HCT116 (cell line): ENCODE data around the gene PRCC. TPM values are rescaled to one million over a fixed set of nuclear protein-coding genes. Genes with fewer than 3 reads are reported as not detected.
A peak's percentile ranks its signal among the peaks of the same experiment; 100 is the strongest.

Source experiments
- ATAC-seq: fragments of 200-7000 bp; cut with Tn5 transposase; 2 replicates; pipeline ENCODE4 v1.9.1; 2020; ENCODE audit warnings: mild to moderate bottlenecking, moderate library complexity
- BruUV-seq: library from RNA; stranded (reverse); fragments of 400-500 nt; replicated peaks from 2 replicates; lab custom pipeline; 2021; lab: Mats Ljungman, UMichigan
- CTCF ChIA-PET: fragments of 300-600 bp; sonication (Branson Sonifier 250); formaldehyde crosslinking; loops from one replicate; lab custom pipeline; 2021; ENCODE audit warnings: antibody characterized with exemption; lab: Charles Lee
- POLR2A ChIA-PET: fragments of 300-600, 350-600 bp; sonication (Branson Sonifier 250); formaldehyde crosslinking; loops from one replicate; lab custom pipeline; 2021; ENCODE audit warnings: antibody characterized with exemption; lab: Charles Lee
- RAD21 ChIA-PET, 2 experiments: fragments of 300-600 bp; sonication (Branson Sonifier 250); formaldehyde crosslinking; loops; one replicate each; lab custom pipeline; 2023; ENCODE audit warnings: low total read pairs in 2 of 2; ENCODE audit not compliant: uncharacterized antibody in 2 of 2, unreplicated experiment in 2 of 2, low non-redundant PET in 1 of 2; lab: Charles Lee
- DNase-seq: peaks from one replicate; pipeline ENCODE4 v3.0.0-alpha.2; 2010; ENCODE audit warnings: low read depth, low spot score
- H2AFZ ChIP-seq: fragments of 200-600 bp; shearing (Covaris generic), sonication (generic); 2 replicates; pipeline ENCODE4 v1.6.1; 2017; ENCODE audit warnings: low read depth, mixed run types, mixed read lengths, antibody characterized with exemption, low read length; ENCODE audit not compliant: poor library complexity, severe bottlenecking
- H3K27ac ChIP-seq: 2 replicates; pipeline ENCODE4 v1.5.1; 2012; ENCODE audit warnings: low read depth, low read length
- H3K27me3 ChIP-seq: fragments of 200-600 bp; sonication (generic); 2 replicates; pipeline ENCODE4 v1.6.1; 2016; ENCODE audit warnings: mixed run types, low read length, mixed read lengths; ENCODE audit not compliant: insufficient read depth
- H3K36me3 ChIP-seq, 2 experiments: fragments of 200-500 bp in 1 of 2; fragments of 200-600 bp in 1 of 2; sonication (Bioruptor generic) in 1 of 2; sonication (generic) in 1 of 2; 2 replicates each; pipeline versions ENCODE4 v1.5.1 to v1.6.1; 2014 to 2016; ENCODE audit warnings: low read length in 2 of 2, inconsistent platforms in 1 of 2, mixed read lengths in 1 of 2, mixed run types in 1 of 2; ENCODE audit not compliant: insufficient read depth in 2 of 2, control insufficient read depth in 1 of 2
- H3K4me1 ChIP-seq, 2 experiments: fragments of 200-600 bp in 1 of 2; sonication (generic) in 1 of 2; 2 replicates each; pipeline versions ENCODE4 v1.5.1 to v1.6.1; 2012 to 2017; ENCODE audit warnings: low read length in 2 of 2, inconsistent platforms in 1 of 2, mild to moderate bottlenecking in 1 of 2, mixed read lengths in 1 of 2, mixed run types in 1 of 2, moderate library complexity in 1 of 2; ENCODE audit not compliant: insufficient read depth in 2 of 2, control insufficient read depth in 1 of 2
- H3K4me2 ChIP-seq: fragments of 200-600 bp; sonication (generic); 2 replicates; pipeline ENCODE4 v1.6.1; 2017; ENCODE audit warnings: mixed run types, low read length, mixed read lengths
- H3K4me3 ChIP-seq, 2 experiments: fragments of 200-600 bp in 1 of 2; sonication (generic) in 1 of 2; replicated peaks in 1 of 2; 2 replicates each; pipeline ENCODE4 v1.5.1; 2011 to 2016; ENCODE audit warnings: low read length in 2 of 2, control low read depth in 1 of 2, low read depth in 1 of 2, mild to moderate bottlenecking in 1 of 2, mixed read lengths in 1 of 2, mixed run types in 1 of 2
- H3K79me2 ChIP-seq: fragments of 200-600 bp; sonication (generic); 2 replicates; pipeline ENCODE4 v1.6.1; 2017; ENCODE audit warnings: mild to moderate bottlenecking, mixed run types, low read length, moderate library complexity, mixed read lengths; ENCODE audit not compliant: insufficient read depth
- H3K9ac ChIP-seq: fragments of 200-600 bp; sonication (generic); 2 replicates; pipeline ENCODE4 v1.6.1; 2016; ENCODE audit warnings: low read length, mixed read lengths
- H3K9me2 ChIP-seq: fragments of 200-600 bp; sonication (generic), shearing (Covaris generic); 2 replicates; pipeline ENCODE4 v1.6.1; 2017; ENCODE audit warnings: mixed run types, mild to moderate bottlenecking, moderate library complexity; ENCODE audit not compliant: insufficient read depth
- H3K9me3 ChIP-seq, 2 experiments: fragments of 200-500 bp in 1 of 2; fragments of 200-600 bp in 1 of 2; sonication (Bioruptor generic) in 1 of 2; sonication (generic) in 1 of 2; 2 replicates each; pipeline ENCODE4 v1.6.1; 2014 to 2017; ENCODE audit warnings: low read length in 2 of 2, mixed read lengths in 2 of 2, inconsistent platforms in 1 of 2, low read depth in 1 of 2, mild to moderate bottlenecking in 1 of 2, mixed run types in 1 of 2, moderate library complexity in 1 of 2; ENCODE audit not compliant: control insufficient read depth in 1 of 2, insufficient read depth in 1 of 2
- H4K20me1 ChIP-seq: fragments of 200-600 bp; sonication (generic), shearing (Covaris generic); 2 replicates; pipeline ENCODE4 v1.6.1; 2017; ENCODE audit warnings: mixed run types, mild to moderate bottlenecking, moderate library complexity; ENCODE audit not compliant: insufficient read depth
- CBX3 ChIP-seq: IDR thresholded peaks from 2 replicates; pipeline ENCODE4 v1.6.1; 2012; ENCODE audit warnings: low read depth
- EGR1 ChIP-seq: IDR thresholded peaks from 2 replicates; pipeline ENCODE4 v1.6.1; 2012; ENCODE audit warnings: low read depth
- EZH2 ChIP-seq: fragments of 200-600 bp; sonication (generic); IDR thresholded peaks from 2 replicates; pipeline ENCODE4 v1.6.1; 2017; ENCODE audit warnings: antibody characterized with exemption, mixed run types
- EZH2phosphoT487 ChIP-seq: fragments of 200-600 bp; IDR thresholded peaks from 2 replicates; pipeline ENCODE4 v1.6.1; 2018; ENCODE audit warnings: antibody characterized with exemption, borderline replicate concordance
- POLR2AphosphoS5 ChIP-seq: IDR thresholded peaks from 2 replicates; pipeline ENCODE4 v1.6.1; 2011; ENCODE audit warnings: mild to moderate bottlenecking, low read depth, low read length, moderate library complexity
- RAD21 ChIP-seq: IDR thresholded peaks from 2 replicates; pipeline ENCODE4 v1.6.1; 2012; ENCODE audit warnings: low read depth, mild to moderate bottlenecking
- REST ChIP-seq: IDR thresholded peaks from 2 replicates; pipeline ENCODE4 v1.6.1; 2012; ENCODE audit warnings: low read depth
- SIN3A ChIP-seq: IDR thresholded peaks from 2 replicates; pipeline ENCODE4 v1.6.1; 2012; ENCODE audit warnings: low read depth
- SRF ChIP-seq: IDR thresholded peaks from 2 replicates; pipeline ENCODE4 v1.6.1; 2012; ENCODE audit warnings: low read depth
- YY1 ChIP-seq: IDR thresholded peaks from 2 replicates; pipeline ENCODE4 v1.6.1; 2011; ENCODE audit warnings: low read length, low read depth, moderate library complexity, mild to moderate bottlenecking; ENCODE audit not compliant: insufficient replicate concordance; ENCODE audit errors: extremely low read depth
- ZBTB33 ChIP-seq: IDR thresholded peaks from 2 replicates; pipeline ENCODE4 v1.6.1; 2011; ENCODE audit warnings: mild to moderate bottlenecking, low read length, moderate library complexity; ENCODE audit not compliant: insufficient replicate concordance; ENCODE audit errors: extremely low read depth
- intact Hi-C: fragments of 100-400 bp; cut with micrococcal nuclease; formaldehyde crosslinking; loops from 2 replicates; pipeline ENCODE4 v1.10.0; 2022
- total RNA-seq: library from RNA; stranded (reverse); gene quantifications from one replicate; pipeline ENCODE4 v1.2.1, GENCODE V29; 2021; ENCODE audit not compliant: unreplicated experiment
- TF ChIP-seq, protein P1 (sequence below), 3 experiments: fragments of 200-600 bp in 1 of 3; sonication (generic) in 1 of 3; IDR thresholded peaks in 2 of 3; conservative IDR thresholded peaks in 1 of 3; 2 replicates each; pipeline ENCODE4 v1.5.1; 2012 to 2017; ENCODE audit warnings: low read depth in 2 of 3, low read length in 2 of 3, antibody characterized with exemption in 1 of 3, borderline replicate concordance in 1 of 3, control low read depth in 1 of 3, mild to moderate bottlenecking in 1 of 3, mixed read lengths in 1 of 3, mixed run types in 1 of 3, moderate library complexity in 1 of 3; ENCODE audit not compliant: insufficient read depth in 1 of 3

The PRCC gene
- total RNA-seq, 1 experiment from 2014 or later = 78.1 TPM

GRCh38 chr1:156838972-156839371, 71.6 kb downstream of the PRCC start:
- intact Hi-C loops = loop anchor here (2.0 kb wide), 1 partner anchor 52 kb away; no protein-coding TSS in a partner anchor
- no peak overlapping the region for H3K4me3 ChIP-seq
- H3K4me1 ChIP-seq = no peaks in the 10 kb centered on the region
- DNase-seq = no peak
- H4K20me1 ChIP-seq = no peaks in the 10 kb centered on the region
- H3K27me3 ChIP-seq = peaks cover 5% of the 10 kb centered on the region; the same call in 1 of the 2 replicates
- H3K79me2 ChIP-seq = no peaks in the 10 kb centered on the region
- no peaks in the 10 kb centered on the region for H3K9me3 ChIP-seq
- no peak overlapping the region for H3K9ac ChIP-seq
- peak; percentile 86 for ATAC-seq
- no peak overlapping the region for H2AFZ ChIP-seq
- H3K9me2 ChIP-seq = no peaks in the 10 kb centered on the region
- no peak overlapping the region for H3K4me2 ChIP-seq
- no TSS peak for BruUV-seq
- RAD21 ChIA-PET = interaction anchor here in 1 of 2 experiments (1.4 kb wide), 1 partner anchor 26 kb away, joined by 3 read pairs; no protein-coding TSS in a partner anchor
- CTCF ChIA-PET = interaction anchor here (0.8 to 4.5 kb wide), 14 partner anchors 9 to 150 kb away, joined by 3 to 44 read pairs (median 4); partner anchors contain the start of genes INSRR and NTRK1
- TF ChIP-seq YY1 (peak; percentile 33), ZBTB33 (no peak), SRF (no peak), REST (no peak), CBX3 (no peak), POLR2AphosphoS5 (no peak), EGR1 (no peak), EZH2 (no peak), SIN3A (no peak), RAD21 (peak; percentile 83), EZH2phosphoT487 (no peak)
- TF ChIP-seq, protein P1, sequence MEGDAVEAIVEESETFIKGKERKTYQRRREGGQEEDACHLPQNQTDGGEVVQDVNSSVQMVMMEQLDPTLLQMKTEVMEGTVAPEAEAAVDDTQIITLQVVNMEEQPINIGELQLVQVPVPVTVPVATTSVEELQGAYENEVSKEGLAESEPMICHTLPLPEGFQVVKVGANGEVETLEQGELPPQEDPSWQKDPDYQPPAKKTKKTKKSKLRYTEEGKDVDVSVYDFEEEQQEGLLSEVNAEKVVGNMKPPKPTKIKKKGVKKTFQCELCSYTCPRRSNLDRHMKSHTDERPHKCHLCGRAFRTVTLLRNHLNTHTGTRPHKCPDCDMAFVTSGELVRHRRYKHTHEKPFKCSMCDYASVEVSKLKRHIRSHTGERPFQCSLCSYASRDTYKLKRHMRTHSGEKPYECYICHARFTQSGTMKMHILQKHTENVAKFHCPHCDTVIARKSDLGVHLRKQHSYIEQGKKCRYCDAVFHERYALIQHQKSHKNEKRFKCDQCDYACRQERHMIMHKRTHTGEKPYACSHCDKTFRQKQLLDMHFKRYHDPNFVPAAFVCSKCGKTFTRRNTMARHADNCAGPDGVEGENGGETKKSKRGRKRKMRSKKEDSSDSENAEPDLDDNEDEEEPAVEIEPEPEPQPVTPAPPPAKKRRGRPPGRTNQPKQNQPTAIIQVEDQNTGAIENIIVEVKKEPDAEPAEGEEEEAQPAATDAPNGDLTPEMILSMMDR (IDR thresholded peaks at IDR 0.05 in 2 of 3, conservative IDR thresholded peaks at IDR 0.05 in 1 of 3; ENCODE audit: borderline replicate concordance in 1 of 3, insufficient read depth in 1 of 3, low read depth in 2 of 3, low read length in 2 of 3) = peak; percentile 72 to 98 (median 95); a peak in 5 of 6 replicates
- TF ChIP-seq, all 23 proteins: peak for 3
- POLR2A ChIA-PET = interaction anchor here (0.6 kb wide), 1 partner anchor 51 kb away, joined by 3 read pairs; no protein-coding TSS in a partner anchor
- Histone ChIP-seq H3K27ac (no peak overlapping the region), H3K36me3 (no peaks in the 10 kb centered on the region)
